Measurements from ENCODE around the gene DNAH1.

Gene DNAH1

DNA sequence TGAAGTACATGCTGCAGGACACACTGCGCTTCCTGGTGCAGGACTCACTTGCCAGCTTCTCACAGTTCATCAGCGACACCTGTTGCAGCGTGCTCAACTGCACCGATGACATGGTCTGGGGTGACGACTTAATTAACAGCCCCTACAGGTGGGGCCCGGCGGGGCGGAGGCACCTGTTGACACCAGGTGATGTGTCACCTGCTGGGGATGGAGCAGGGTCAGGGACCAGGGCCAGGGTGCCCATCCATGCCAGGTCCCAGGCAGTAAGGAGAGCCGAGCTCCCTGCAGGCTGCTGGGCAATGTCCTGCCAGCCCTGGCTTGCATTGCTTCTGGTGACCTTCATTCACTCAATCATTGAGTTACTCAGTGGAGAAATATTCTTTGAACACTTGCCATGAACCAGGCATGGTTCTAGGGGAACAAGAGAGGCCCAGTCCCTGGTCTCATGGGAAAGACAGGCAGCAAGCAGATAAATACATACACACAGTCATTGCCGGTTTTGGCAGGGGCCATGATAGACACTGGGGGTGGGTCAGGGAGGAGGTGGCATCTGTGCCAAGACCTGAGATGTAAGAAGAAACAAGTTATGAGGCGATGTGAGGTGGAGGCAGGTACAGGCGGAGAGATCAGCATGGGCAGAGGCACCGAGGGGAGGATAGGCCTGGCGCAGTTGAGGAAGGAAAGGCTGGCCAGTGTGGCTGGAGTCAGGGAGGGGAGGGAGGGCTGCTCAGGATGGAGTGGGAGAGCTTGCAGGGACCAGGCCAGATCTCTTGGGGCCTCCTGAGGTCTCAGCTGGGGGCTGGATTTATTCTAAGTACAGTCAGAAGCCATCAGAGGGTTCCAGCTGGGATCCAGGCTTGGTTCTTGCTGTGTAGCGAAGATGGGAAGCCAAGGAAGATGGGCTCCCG is 30.8 kb downstream of the DNAH1 start:
- Histone ChIP-seq H3K9me3 (replicated peaks; ENCODE audit: insufficient read depth, low read length) (no peaks in the 10 kb centered on the region), H3K9ac (ENCODE audit: low read length) (no peak overlapping the region), H2AFZ (ENCODE audit: low read length) (no peak overlapping the region), H3K27ac (ENCODE audit: low read length) (no peak overlapping the region), H3K79me2 (ENCODE audit: low read length) (no peaks in the 10 kb centered on the region), H3K9me2 (replicated peaks; ENCODE audit: insufficient read depth, low read length) (no peaks in the 10 kb centered on the region), H3F3A (ENCODE audit: insufficient read depth, low read length) (no peaks in the 10 kb centered on the region), H4K20me1 (ENCODE audit: insufficient read depth, low read length) (no peaks in the 10 kb centered on the region), H3K27me3 (replicated peaks; ENCODE audit: insufficient read depth, low read length) (no peaks in the 10 kb centered on the region), H3K4me1 (ENCODE audit: low read length) (no peaks in the 10 kb centered on the region), H3K36me3 (replicated peaks; ENCODE audit: insufficient read depth, low read length) (no peaks in the 10 kb centered on the region), H3K4me3 (ENCODE audit: low read length) (no peak overlapping the region), H3K4me2 (ENCODE audit: low read depth, low read length) (no peak overlapping the region)
- TF ChIP-seq EZH2phosphoT487 (IDR thresholded peaks at IDR 0.05; ENCODE audit: low read length) (no peak), EZH2 (optimal IDR thresholded peaks at IDR 0.05; ENCODE audit: low read depth, low read length) (no peak)
- TF ChIP-seq, protein P1, sequence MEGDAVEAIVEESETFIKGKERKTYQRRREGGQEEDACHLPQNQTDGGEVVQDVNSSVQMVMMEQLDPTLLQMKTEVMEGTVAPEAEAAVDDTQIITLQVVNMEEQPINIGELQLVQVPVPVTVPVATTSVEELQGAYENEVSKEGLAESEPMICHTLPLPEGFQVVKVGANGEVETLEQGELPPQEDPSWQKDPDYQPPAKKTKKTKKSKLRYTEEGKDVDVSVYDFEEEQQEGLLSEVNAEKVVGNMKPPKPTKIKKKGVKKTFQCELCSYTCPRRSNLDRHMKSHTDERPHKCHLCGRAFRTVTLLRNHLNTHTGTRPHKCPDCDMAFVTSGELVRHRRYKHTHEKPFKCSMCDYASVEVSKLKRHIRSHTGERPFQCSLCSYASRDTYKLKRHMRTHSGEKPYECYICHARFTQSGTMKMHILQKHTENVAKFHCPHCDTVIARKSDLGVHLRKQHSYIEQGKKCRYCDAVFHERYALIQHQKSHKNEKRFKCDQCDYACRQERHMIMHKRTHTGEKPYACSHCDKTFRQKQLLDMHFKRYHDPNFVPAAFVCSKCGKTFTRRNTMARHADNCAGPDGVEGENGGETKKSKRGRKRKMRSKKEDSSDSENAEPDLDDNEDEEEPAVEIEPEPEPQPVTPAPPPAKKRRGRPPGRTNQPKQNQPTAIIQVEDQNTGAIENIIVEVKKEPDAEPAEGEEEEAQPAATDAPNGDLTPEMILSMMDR (IDR thresholded peaks at IDR 0.05; ENCODE audit: low read length) = no peak
- DNase-seq = no peak

DNA sequence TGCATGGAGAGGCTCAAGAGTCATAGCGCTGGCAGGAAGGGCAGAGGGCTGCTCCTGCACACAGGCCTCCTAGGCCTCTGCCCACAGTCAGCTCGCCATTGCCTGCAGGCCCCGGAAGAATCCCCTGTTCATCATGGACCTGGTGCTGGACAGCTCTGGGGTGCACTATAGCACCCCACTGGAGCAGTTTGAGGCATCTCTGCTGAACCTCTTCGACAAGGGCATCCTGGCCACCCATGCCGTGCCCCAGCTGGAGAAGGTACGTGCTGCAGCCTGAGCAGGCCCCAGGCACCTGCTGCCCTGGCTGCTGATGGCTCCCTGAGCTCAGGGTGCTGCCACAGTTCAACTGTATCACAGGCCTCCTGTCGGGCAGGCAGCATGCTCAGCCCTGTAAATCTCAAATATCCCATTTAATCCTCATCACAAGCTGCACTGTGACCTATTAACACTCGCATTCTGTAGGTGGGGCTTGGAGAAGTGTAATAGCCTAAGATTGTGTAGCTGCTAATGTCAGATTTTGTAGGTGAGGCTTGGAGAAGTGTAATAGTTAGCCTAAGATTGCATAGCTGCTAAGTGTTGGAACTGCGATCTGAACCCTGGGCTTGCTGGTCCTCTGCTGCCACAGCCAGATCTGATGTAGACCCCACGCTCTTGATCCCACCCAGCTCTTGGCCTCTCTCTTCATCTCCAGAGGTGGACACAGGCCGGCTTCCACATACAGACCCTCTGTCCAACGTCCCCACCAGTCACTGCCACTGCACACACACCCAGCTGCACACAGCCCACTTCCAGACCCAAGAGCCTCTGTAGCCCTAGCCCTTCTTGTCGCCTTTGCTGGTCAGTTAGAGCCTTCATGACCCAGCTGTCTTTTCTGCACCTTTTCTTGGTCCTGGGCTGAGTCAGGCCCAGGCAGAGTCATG is 31.9 kb downstream of the DNAH1 start:
- Histone ChIP-seq H3K27ac (ENCODE audit: low read length) (no peak overlapping the region), H2AFZ (ENCODE audit: low read length) (no peak overlapping the region), H3K4me3 (ENCODE audit: low read length) (no peak overlapping the region), H4K20me1 (ENCODE audit: insufficient read depth, low read length) (no peaks in the 10 kb centered on the region), H3K79me2 (ENCODE audit: low read length) (no peaks in the 10 kb centered on the region), H3K36me3 (replicated peaks; ENCODE audit: insufficient read depth, low read length) (no peaks in the 10 kb centered on the region), H3K27me3 (replicated peaks; ENCODE audit: insufficient read depth, low read length) (no peaks in the 10 kb centered on the region), H3K9ac (ENCODE audit: low read length) (no peak overlapping the region), H3K9me2 (replicated peaks; ENCODE audit: insufficient read depth, low read length) (no peaks in the 10 kb centered on the region), H3F3A (ENCODE audit: insufficient read depth, low read length) (no peaks in the 10 kb centered on the region), H3K4me1 (ENCODE audit: low read length) (no peaks in the 10 kb centered on the region), H3K4me2 (ENCODE audit: low read depth, low read length) (no peak overlapping the region), H3K9me3 (replicated peaks; ENCODE audit: insufficient read depth, low read length) (no peaks in the 10 kb centered on the region)
- no peak for DNase-seq
- TF ChIP-seq EZH2 (optimal IDR thresholded peaks at IDR 0.05; ENCODE audit: low read depth, low read length) (no peak), EZH2phosphoT487 (IDR thresholded peaks at IDR 0.05; ENCODE audit: low read length) (no peak)
- TF ChIP-seq, protein P1 (IDR thresholded peaks at IDR 0.05; ENCODE audit: low read length) = no peak

DNA sequence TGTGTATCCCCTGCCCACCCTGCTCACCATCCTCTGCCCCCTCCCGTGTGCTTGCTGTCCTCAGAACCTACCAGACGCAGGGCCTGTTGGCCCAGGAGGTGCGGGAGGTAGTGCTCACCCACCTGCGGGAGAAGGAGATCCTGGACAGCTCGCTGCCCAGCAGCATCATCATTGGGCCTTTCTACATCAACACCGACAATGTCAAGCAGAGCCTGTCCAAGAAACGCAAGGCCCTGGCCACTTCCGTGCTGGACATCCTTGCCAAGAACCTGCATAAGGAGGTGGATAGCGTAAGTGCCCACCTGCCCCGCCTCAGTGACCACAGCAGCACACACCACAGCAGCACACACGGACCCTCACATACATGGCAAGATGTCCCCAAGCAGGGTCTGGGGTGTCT is 33.0 kb downstream of the DNAH1 start:
- Histone ChIP-seq H3K9ac (ENCODE audit: low read length) (no peak overlapping the region), H3K9me3 (replicated peaks; ENCODE audit: insufficient read depth, low read length) (no peaks in the 10 kb centered on the region), H3K4me2 (ENCODE audit: low read depth, low read length) (no peak overlapping the region)

More for the DNA sequence above, 33.0 kb downstream of the DNAH1 start:
- no peaks in the 10 kb centered on the region for H3K79me2 ChIP-seq (ENCODE audit: low read length)
- H4K20me1 ChIP-seq (ENCODE audit: insufficient read depth, low read length) = no peaks in the 10 kb centered on the region
- no peaks in the 10 kb centered on the region for H3K4me1 ChIP-seq (ENCODE audit: low read length)
- DNase-seq = no peak
- no peak overlapping the region for H3K27ac ChIP-seq (ENCODE audit: low read length)
- H3K9me2 ChIP-seq (replicated peaks; ENCODE audit: insufficient read depth, low read length) = no peaks in the 10 kb centered on the region
- no peak overlapping the region for H3K4me3 ChIP-seq (ENCODE audit: low read length)
- no peak overlapping the region for H2AFZ ChIP-seq (ENCODE audit: low read length)
- H3K36me3 ChIP-seq (replicated peaks; ENCODE audit: insufficient read depth, low read length) = no peaks in the 10 kb centered on the region
- TF ChIP-seq EZH2phosphoT487 (IDR thresholded peaks at IDR 0.05; ENCODE audit: low read length) (no peak), EZH2 (optimal IDR thresholded peaks at IDR 0.05; ENCODE audit: low read depth, low read length) (no peak)
- TF ChIP-seq, protein P1 (IDR thresholded peaks at IDR 0.05; ENCODE audit: low read length) = no peak
- no peaks in the 10 kb centered on the region for H3F3A ChIP-seq (ENCODE audit: insufficient read depth, low read length)
- no peaks in the 10 kb centered on the region for H3K27me3 ChIP-seq (replicated peaks; ENCODE audit: insufficient read depth, low read length)
